Measurements from ENCODE around the gene ATP8B4. TPM values are rescaled to one million over a fixed set of nuclear protein-coding genes. Genes with fewer than 3 reads are reported as not detected.
A peak's percentile ranks its signal among the peaks of the same experiment; 100 is the strongest.

ATP8B4 gene
- polyA plus RNA-seq, 1 of the 3 experiments (the other 2 are of a cell fraction), result 0.03 TPM

DNA sequence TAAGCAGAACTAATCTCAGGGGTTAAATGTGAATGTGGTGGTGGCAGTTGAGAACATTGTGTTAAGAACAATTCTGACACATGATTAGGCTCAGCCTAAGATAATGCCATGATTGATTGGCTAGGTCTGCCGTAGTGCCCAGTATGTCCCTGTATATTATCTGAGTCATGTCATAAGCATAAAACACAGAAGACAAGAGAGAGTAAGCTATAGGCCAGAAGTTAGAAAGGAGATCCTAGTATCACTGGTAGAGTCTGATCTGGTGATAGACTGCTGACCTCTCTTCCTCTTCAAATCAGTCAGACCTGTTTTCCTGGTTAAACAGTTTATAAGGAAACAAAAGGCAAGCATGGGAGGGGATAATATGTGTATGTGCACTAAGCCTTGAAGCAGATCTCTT lies 30.1 kb upstream of the ATP8B4 start:
- Histone ChIP-seq H3K4me2 (no peak overlapping the region), H3K9me3 (no peaks in the 10 kb centered on the region), H3K36me3 (replicated peaks in 1 of 2; ENCODE audit: control insufficient read depth in 1 of 2, insufficient read depth in 2 of 2, low read length in 1 of 2) (no peaks in the 10 kb centered on the region), H3F3A (replicated peaks; ENCODE audit: insufficient read depth) (no peaks in the 10 kb centered on the region), H4K20me1 (ENCODE audit: insufficient read depth) (no peaks in the 10 kb centered on the region), H3K4me3 (ENCODE audit: low read depth in 2 of 2, low read length in 1 of 2) (no peak overlapping the region), H3K4me1 (ENCODE audit: control insufficient read depth in 1 of 2, insufficient read depth in 2 of 2, low read depth in 1 of 2, low read length in 1 of 2) (no peaks in the 10 kb centered on the region; a peak in 1 of 4 replicates), H3K9me2 (no peaks in the 10 kb centered on the region), H3K27me3 (ENCODE audit: insufficient read depth) (no peaks in the 10 kb centered on the region), H2AFZ (ENCODE audit: low read depth) (no peak overlapping the region), H3K9ac (no peak overlapping the region), H3K27ac (ENCODE audit: low read depth in 2 of 2, low read length in 1 of 2) (no peak overlapping the region), H3K79me2 (ENCODE audit: insufficient read depth) (no peaks in the 10 kb centered on the region)
- CTCF ChIA-PET, result interaction anchor here (0.8 to 1.4 kb wide), 3 partner anchors 166 to 1287 kb away, joined by 3 to 4 read pairs (median 3); no protein-coding TSS in a partner anchor
- 16% methylated on average over 1 of the region's 1 CpG for WGBS (ENCODE audit: low lambda C conversion rate)
- POLR2A ChIA-PET, result no interaction called here
- no peak for TF ChIP-seq NFIC (IDR thresholded peaks at IDR 0.05; ENCODE audit: borderline replicate concordance)
- no peak for DNase-seq

GRCh38 chr15:50148362-50148963 lies 29.4 kb upstream of the ATP8B4 start:
- H3K9me2 ChIP-seq, result no peaks in the 10 kb centered on the region
- WGBS (ENCODE audit: low lambda C conversion rate), result 75% methylated on average over 4 of the region's 4 CpGs
- no peak overlapping the region for H2AFZ ChIP-seq (ENCODE audit: low read depth)
- no peaks in the 10 kb centered on the region for H3F3A ChIP-seq (replicated peaks; ENCODE audit: insufficient read depth)
- no peak for DNase-seq
- no peak overlapping the region for H3K27ac ChIP-seq (ENCODE audit: low read depth in 2 of 2, low read length in 1 of 2)
- no peaks in the 10 kb centered on the region for H3K36me3 ChIP-seq (replicated peaks in 1 of 2; ENCODE audit: control insufficient read depth in 1 of 2, insufficient read depth in 2 of 2, low read length in 1 of 2)
- H3K4me2 ChIP-seq, result no peak overlapping the region
- ChIA-PET POLR2A (no interaction called here), CTCF (interaction anchor here (0.8 to 1.2 kb wide), 3 partner anchors 167 to 1286 kb away, joined by 3 to 6 read pairs (median 3); no protein-coding TSS in a partner anchor)
- H3K27me3 ChIP-seq (ENCODE audit: insufficient read depth), result no peaks in the 10 kb centered on the region
- no peaks in the 10 kb centered on the region; a peak in 1 of 4 replicates for H3K4me1 ChIP-seq (ENCODE audit: control insufficient read depth in 1 of 2, insufficient read depth in 2 of 2, low read depth in 1 of 2, low read length in 1 of 2)
- TF ChIP-seq CTCF (IDR thresholded peaks at IDR 0.05), result peak; percentile 60
- no peak for TF ChIP-seq EP300 (IDR thresholded peaks at IDR 0.05; ENCODE audit: borderline replicate concordance in 1 of 2, low read depth in 1 of 2, low read length in 1 of 2)
- TF ChIP-seq SMC3 (IDR thresholded peaks at IDR 0.05; ENCODE audit: low read depth, low read length), result peak; percentile 60
- no peak for TF ChIP-seq MXI1 (IDR thresholded peaks at IDR 0.05; ENCODE audit: low read depth, low read length)
- TF ChIP-seq RAD21 (IDR thresholded peaks at IDR 0.05; ENCODE audit: low read length), result peak; percentile 58
- TF ChIP-seq RFX5 (IDR thresholded peaks at IDR 0.05; ENCODE audit: low read length), result no peak
- TF ChIP-seq, protein P1, sequence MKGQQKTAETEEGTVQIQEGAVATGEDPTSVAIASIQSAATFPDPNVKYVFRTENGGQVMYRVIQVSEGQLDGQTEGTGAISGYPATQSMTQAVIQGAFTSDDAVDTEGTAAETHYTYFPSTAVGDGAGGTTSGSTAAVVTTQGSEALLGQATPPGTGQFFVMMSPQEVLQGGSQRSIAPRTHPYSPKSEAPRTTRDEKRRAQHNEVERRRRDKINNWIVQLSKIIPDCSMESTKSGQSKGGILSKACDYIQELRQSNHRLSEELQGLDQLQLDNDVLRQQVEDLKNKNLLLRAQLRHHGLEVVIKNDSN (IDR thresholded peaks at IDR 0.05; ENCODE audit: borderline replicate concordance, low read depth), result no peak
- TF ChIP-seq POLR2AphosphoS5 (IDR thresholded peaks at IDR 0.05; ENCODE audit: low read depth, low read length), result no peak
- H3K9ac ChIP-seq, result no peak overlapping the region
- no peaks in the 10 kb centered on the region for H3K79me2 ChIP-seq (ENCODE audit: insufficient read depth)
- H4K20me1 ChIP-seq (ENCODE audit: insufficient read depth), result no peaks in the 10 kb centered on the region
- H3K4me3 ChIP-seq (ENCODE audit: low read depth in 2 of 2, low read length in 1 of 2), result no peak overlapping the region; a peak in 1 of 4 replicates
- no peaks in the 10 kb centered on the region for H3K9me3 ChIP-seq

Data from SK-N-SH (cell line).